Measurements from ENCODE around the gene GJA3. TPM values are rescaled to one million over a fixed set of nuclear protein-coding genes. Genes with fewer than 3 reads are reported as not detected.

GJA3 gene
- total and polyA plus RNA-seq, 10 of the 15 experiments (the other 5 are each of a cell fraction or from before 2014, with no cell fraction given): 0.03 to 0.11 (median 0.04) TPM; not detected in 5

DNA sequence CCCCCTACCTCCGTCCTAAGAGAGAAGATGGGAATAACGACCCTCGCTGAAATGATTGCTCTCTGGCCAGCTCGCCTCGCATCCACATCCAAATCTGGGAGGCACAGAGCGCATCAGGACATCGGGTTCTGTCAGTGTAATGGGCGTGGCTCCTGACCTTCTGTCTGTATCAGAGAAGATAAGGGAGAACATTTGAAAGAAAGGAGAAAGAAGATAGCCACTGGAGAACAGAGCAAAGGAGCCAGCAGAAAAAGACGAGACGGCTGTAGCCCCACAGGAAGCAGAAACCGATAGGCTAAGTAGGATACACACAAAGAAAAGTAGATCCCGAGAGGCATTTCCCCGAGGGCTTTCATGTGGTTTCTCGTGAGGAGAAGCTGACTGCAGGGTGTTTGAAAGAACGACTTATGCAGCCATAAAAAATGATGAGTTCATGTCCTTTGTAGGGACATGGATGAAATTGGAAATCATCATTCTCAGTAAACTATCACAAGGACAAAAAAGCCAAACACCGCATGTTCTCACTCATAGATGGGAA, 45.9 kb upstream of the GJA3 start (continued):
- TF ChIP-seq, protein P1, sequence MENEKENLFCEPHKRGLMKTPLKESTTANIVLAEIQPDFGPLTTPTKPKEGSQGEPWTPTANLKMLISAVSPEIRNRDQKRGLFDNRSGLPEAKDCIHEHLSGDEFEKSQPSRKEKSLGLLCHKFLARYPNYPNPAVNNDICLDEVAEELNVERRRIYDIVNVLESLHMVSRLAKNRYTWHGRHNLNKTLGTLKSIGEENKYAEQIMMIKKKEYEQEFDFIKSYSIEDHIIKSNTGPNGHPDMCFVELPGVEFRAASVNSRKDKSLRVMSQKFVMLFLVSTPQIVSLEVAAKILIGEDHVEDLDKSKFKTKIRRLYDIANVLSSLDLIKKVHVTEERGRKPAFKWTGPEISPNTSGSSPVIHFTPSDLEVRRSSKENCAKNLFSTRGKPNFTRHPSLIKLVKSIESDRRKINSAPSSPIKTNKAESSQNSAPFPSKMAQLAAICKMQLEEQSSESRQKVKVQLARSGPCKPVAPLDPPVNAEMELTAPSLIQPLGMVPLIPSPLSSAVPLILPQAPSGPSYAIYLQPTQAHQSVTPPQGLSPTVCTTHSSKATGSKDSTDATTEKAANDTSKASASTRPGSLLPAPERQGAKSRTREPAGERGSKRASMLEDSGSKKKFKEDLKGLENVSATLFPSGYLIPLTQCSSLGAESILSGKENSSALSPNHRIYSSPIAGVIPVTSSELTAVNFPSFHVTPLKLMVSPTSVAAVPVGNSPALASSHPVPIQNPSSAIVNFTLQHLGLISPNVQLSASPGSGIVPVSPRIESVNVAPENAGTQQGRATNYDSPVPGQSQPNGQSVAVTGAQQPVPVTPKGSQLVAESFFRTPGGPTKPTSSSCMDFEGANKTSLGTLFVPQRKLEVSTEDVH (IDR thresholded peaks at IDR 0.05; ENCODE audit: low read depth, partially characterized antibody): no peak
- no peak for TF ChIP-seq STAT3 (IDR thresholded peaks at IDR 0.05; ENCODE audit: low read depth, low read length)
- no peak for TF ChIP-seq BMI1 (IDR thresholded peaks at IDR 0.05; ENCODE audit: borderline replicate concordance)
- no peak for TF ChIP-seq MEF2A (IDR thresholded peaks at IDR 0.05; ENCODE audit: insufficient read depth, low read depth, low read length)

DNA sequence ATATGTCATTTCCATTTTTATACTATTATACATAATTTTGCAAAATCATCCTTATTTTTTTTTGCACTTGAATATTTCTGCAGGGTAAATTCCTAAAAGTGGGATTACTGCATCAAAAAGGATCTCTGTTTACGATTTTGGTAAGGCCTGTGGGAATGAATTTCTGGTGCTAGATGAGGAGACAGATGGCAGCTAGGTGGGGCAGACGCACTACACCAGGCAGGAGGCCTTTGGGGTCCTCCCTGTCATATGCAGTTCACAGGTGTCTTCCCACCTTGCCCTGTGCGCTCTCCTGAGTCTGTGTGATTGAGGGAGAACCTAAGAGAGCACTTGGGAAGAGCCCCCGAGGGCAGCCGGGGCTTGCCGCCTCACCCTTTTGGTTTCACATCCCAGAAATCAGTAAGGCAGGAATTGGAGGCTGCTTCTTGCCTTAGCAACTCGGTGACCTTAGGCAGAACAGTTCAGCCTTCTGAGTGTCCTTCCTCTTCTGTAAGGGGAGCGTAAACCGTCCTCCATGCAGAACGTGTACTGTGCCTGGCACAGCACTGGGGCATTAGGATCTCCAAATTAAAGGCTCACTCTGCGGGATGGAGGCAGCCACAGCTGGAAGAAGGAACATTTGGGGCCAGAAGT, 45.3 kb upstream of the GJA3 start:
- Histone ChIP-seq H3K4me1 (ENCODE audit: control insufficient read depth, insufficient read depth, low read length) (no peaks in the 10 kb centered on the region), H3K4me3 (no peak overlapping the region), H4K20me1 (ENCODE audit: control insufficient read depth, insufficient read depth) (no peaks in the 10 kb centered on the region), H3K79me2 (ENCODE audit: control insufficient read depth, insufficient read depth, low read length) (no peaks in the 10 kb centered on the region), H3K36me3 (ENCODE audit: control insufficient read depth in 2 of 2, insufficient read depth in 2 of 2, low read length in 1 of 2) (no peaks in the 10 kb centered on the region), H3K27me3 (replicated peaks in 1 of 2; ENCODE audit: control insufficient read depth in 2 of 2, insufficient read depth in 2 of 2, low read length in 1 of 2) (peaks cover 0 to 1% of the 10 kb centered on the region in 2 experiments; a peak in 1 of 4 replicates), H3K9ac (ENCODE audit: control insufficient read depth, insufficient read depth, low read length) (no peak overlapping the region), H3K27ac (ENCODE audit: control insufficient read depth, insufficient read depth) (no peak overlapping the region), H2AFZ (ENCODE audit: control insufficient read depth, low read depth, low read length) (no peak overlapping the region), H3K9me3 (replicated peaks; ENCODE audit: control insufficient read depth, insufficient read depth, low read length) (no peaks in the 10 kb centered on the region), H3K4me2 (ENCODE audit: control insufficient read depth, insufficient read depth) (no peak overlapping the region)
- 52% methylated on average over 11 of the region's 11 CpGs for WGBS (ENCODE audit: insufficient coverage, insufficient replicate concordance, low lambda C conversion rate, missing lambda C conversion rate)
- CTCF ChIA-PET: no interaction called here
- ATAC-seq: no peak
- BruUV-seq (replicated peaks): no TSS peak
- POLR2A ChIA-PET: no interaction called here
- SMC1A ChIA-PET (ENCODE audit: uncharacterized antibody, unreplicated experiment): no interaction called here
- intact Hi-C loops (cut with micrococcal nuclease; ENCODE audit: unreplicated experiment) (no loop called here), in situ Hi-C loops (cut with MboI) (no loop called here)
- FAIRE-seq: no peak
- RAD21 ChIA-PET (ENCODE audit: unreplicated experiment): no interaction called here
- DNase-seq (ENCODE audit: low read depth, low spot score): no peak
- TF ChIP-seq RUNX3 (IDR thresholded peaks at IDR 0.05; ENCODE audit: low read length) (no peak), NR2F1 (conservative IDR thresholded peaks at IDR 0.05) (no peak), PML (IDR thresholded peaks at IDR 0.05; ENCODE audit: low read length) (no peak), MTA2 (IDR thresholded peaks at IDR 0.05; ENCODE audit: low read depth) (no peak), SUPT20H (IDR thresholded peaks at IDR 0.05; ENCODE audit: borderline replicate concordance, control insufficient read depth, low read depth, low read length) (no peak), ZNF217 (IDR thresholded peaks at IDR 0.05) (no peak), RFX5 (IDR thresholded peaks at IDR 0.05; ENCODE audit: low read depth, low read length) (no peak), SUZ12 (IDR thresholded peaks at IDR 0.05; ENCODE audit: unreplicated experiment) (no peak), YBX1 (IDR thresholded peaks at IDR 0.05) (no peak), FOXM1 (IDR thresholded peaks at IDR 0.05; ENCODE audit: low read depth, low read length) (no peak), PAX8 (IDR thresholded peaks at IDR 0.05) (no peak)
- TF ChIP-seq, protein P2, sequence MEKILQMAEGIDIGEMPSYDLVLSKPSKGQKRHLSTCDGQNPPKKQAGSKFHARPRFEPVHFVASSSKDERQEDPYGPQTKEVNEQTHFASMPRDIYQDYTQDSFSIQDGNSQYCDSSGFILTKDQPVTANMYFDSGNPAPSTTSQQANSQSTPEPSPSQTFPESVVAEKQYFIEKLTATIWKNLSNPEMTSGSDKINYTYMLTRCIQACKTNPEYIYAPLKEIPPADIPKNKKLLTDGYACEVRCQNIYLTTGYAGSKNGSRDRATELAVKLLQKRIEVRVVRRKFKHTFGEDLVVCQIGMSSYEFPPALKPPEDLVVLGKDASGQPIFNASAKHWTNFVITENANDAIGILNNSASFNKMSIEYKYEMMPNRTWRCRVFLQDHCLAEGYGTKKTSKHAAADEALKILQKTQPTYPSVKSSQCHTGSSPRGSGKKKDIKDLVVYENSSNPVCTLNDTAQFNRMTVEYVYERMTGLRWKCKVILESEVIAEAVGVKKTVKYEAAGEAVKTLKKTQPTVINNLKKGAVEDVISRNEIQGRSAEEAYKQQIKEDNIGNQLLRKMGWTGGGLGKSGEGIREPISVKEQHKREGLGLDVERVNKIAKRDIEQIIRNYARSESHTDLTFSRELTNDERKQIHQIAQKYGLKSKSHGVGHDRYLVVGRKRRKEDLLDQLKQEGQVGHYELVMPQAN (conservative IDR thresholded peaks at IDR 0.05): no peak
- TF ChIP-seq, protein P3, sequence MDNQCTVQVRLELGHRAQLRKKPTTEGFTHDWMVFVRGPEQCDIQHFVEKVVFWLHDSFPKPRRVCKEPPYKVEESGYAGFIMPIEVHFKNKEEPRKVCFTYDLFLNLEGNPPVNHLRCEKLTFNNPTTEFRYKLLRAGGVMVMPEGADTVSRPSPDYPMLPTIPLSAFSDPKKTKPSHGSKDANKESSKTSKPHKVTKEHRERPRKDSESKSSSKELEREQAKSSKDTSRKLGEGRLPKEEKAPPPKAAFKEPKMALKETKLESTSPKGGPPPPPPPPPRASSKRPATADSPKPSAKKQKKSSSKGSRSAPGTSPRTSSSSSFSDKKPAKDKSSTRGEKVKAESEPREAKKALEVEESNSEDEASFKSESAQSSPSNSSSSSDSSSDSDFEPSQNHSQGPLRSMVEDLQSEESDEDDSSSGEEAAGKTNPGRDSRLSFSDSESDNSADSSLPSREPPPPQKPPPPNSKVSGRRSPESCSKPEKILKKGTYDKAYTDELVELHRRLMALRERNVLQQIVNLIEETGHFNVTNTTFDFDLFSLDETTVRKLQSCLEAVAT (IDR thresholded peaks at IDR 0.05): no peak

All from GM12878 (cell line).